GM19043 (cell line): ENCODE results near the gene RHOXF2B.
"Not testable (repeated sequence)": the region's sequence is repeated elsewhere in the genome, so short reads cannot be mapped to it uniquely, and the experiment has no call there.

Experiments used
- ATAC-seq: cut with Tn5 transposase; IDR thresholded peaks from one replicate; pipeline ENCODE4 v1.9.1; 2021; ENCODE audit warnings: low read depth; ENCODE audit not compliant: unreplicated experiment

RHOXF2B gene

DNA sequence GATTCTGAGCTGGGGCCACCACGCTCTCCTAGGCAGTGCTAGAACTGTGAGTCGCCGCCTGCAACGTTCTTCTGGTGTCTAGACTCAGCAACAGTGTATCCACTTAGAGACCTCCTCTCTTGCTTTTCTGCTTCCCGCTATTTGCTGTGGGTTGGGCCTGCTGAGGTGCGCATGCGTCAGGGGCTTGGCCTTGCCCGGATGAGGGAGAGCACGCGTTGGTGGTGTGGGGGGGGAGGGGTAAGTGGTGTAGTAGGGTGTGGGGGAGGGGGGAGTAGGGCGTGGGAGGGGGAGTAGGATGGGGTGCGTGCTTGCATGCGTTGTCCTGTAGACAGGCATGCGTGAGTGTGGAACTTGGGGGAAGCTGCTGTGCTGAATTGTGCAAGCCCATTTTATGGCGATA, at the start of gene RHOXF2B:
Gene RHOXF2B (minus strand): TSS at position 101 of the 400 bp plus-strand sequence. CDS start 138 bp downstream, outside the sequence.
- ATAC-seq = not testable (repeated sequence)

DNA sequence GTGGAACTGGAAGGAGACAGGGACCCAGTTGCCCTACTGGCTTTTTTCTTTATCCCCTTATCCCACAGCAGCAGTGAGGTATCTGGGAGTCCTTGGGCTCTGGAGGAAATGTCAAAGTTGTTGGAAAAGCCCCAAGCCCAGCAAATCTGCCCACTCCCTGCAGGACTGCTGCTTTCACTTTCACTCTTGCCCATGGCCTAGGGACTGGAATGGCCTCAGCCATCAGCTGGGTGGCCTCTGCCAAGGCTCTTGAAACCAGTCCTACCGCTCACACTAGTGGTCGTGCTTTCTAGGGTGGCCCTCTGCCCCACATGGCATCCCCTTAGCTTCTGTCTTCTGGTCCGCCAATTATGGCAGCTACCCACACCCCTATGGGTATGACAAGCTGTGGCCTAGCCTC, 48.0 kb upstream of the RHOXF2B start:
- ATAC-seq = no peak

DNA sequence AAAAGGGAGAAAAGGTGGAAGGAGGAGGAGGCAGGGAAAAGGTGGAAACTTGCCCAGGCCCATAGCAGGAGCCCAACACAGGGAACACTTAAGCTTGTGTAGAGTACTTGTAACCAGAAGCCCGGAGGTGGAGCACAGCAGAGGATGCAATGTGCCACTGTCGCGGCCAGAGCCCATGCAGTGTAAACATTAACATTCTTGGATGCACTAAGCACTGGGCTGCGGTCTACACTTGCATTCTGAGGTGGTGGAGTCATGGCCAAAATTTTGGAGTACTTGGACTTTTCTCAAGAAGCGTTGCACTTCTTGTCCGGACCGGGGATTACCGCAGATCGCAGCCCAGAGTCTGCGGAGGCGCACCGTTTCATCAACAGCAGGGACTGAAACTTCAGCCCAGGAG, 42.7 kb upstream of the RHOXF2B start:
- no peak for ATAC-seq

DNA sequence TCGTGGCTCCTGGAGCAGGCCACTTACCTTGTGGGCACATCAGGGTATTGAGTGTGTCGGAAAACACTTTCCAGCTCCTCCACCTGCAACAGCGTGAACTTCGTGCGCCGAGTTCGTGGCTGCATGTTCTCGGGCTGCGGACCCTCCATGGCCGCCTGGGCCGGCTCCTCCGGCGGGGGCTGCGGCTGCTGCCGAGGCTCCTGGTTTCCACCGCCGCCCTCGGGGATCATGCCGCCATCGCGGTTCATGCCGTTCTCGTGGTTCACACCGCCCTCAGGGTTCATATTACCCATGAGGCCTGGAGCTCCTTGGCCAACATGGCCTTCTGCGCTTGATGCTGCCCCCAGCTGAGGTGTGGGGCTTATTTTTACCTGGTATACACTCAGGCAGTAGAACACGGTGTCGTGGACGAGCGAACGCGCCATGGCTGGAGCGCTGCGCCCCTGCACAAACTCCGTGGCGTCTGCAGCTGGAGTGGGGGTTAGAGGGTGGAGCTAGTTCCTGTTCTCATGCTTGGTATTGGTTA, 38.0 kb upstream of the RHOXF2B start, which contains the start of gene RHOXF1:
Gene RHOXF1 (minus strand): TSS at position 476 of the 526 bp plus-strand sequence. CDS start 51 bp downstream, at position 425.
- no peak for ATAC-seq

DNA sequence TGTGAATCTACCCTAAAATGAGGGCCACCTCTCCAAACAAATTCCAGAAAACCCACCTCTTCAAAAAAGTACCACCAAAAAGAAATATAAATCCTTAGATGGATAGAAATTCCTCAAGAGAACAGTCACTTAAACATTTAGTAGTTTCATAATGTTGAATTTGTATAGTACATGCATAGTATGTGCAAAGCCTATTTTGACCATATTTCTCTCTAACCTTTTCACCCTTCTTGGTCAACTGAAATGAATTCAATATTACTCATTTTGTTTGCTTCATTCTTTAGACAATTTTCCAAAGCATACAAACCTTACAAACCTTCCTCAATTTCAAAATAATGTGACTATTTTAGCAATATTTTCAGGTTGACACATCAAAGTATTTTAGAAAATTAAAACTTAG, 34.1 kb upstream of the RHOXF2B start:
- ATAC-seq = no peak

DNA sequence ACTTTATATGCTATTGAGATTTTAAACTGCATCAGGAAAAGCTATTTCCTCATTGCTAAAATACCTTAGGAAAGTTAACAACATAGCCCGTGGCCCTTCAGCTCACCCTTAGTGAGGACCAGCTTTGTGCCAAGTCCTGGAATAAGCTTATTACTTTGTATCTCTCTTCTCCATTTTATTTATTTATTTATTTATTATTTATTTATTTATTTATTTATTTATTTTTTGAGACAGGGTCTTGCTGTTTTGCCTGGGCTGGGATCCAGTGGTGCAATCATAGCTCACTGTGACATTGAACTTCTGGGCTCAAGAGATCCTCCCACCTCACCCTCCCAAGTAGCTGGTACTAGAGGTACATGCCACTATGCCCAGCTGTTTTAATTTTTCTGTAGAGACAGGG, 31.9 kb upstream of the RHOXF2B start:
- no peak for ATAC-seq

DNA sequence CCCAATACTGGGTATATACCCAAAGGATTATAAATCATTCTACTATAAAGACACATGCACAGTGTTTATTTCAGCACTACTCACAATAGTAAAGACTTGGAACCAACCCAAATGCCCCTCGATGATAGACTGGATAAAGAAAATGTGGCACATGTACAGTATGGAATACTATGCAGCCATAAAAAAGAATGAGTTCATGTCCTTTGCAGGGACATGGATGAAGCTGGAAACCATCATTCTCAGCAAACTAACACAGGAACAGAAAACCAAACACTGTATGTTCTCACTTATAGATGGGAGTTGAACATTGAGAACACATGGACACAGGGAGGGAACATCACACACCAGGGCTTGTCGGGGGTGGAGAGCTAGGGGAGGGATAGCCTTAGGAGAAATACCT, 27.2 kb upstream of the RHOXF2B start:
- ATAC-seq = not testable (repeated sequence)

DNA sequence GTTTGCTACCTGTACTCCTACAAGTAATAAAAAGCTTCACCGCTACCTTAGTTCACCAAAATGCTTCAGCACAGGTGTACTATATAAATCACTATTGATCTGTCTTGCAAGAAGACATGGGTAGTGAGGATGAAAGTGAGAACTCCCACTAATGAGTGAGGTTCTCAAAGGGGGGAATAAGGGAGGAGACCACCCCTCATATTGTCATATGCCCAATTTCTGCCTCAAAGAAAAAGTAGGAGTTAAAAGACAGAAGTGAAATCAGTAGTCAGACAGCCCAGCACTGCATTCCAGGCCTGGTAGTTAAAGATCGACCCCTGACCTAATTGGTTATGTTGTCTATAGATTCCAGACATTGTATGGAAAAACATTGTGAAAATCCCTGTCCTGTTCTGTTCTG, 23.6 kb upstream of the RHOXF2B start:
- not testable (repeated sequence) for ATAC-seq

DNA sequence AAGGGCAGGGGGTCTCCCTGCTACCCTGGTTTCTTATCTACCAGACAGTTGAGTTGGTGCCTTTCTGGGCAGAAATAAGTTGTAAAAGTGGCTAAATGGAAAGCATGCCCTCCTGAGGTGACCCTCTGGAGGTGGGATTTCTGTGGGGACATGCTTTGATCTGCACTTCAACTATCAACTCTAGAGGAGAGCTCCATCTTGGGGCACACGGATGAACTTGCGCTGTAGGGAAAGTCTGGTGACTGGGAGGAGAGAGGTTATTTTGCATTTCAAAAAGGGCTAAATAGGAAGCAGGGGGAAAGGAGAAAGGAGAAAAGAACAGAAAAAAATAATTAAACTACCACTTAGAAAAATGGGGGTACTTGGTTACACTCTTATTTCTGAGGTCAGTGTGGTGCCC, 12.7 kb upstream of the RHOXF2B start:
- ATAC-seq = no peak

DNA sequence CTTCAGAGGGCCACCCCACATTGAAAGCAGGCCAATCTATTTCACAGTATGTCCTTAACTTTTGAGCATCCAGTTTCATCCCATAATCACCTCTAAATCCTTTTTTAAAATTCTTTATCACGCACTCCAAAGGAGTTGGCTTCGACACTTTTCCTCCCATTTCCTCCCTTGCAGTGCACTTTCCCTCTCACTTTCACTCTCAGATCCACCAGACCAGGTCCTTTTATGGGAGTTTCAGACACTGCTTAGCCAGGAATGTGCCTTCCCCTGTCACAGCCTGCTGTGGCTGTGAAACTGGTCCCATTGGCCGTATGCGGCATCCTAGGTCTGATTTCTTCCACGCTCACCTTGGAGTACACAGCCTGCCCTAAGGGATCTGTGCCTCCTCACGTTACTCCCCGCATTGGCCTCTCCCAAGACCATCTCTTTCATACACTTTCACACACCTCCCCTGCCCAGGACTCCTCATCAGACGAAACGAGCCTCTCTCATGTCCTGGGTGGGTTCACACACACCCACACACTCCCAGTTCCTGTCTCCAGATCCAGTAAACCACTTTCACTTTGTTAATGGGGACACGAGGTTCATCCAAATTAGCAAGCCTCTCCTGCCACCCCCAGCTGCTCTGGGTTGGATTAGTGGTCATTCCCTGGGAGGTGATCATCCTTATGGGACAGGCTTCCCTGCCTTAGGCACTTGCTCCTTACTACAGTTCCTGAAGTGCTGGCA, 10.0 kb upstream of the RHOXF2B start:
- no peak for ATAC-seq

DNA sequence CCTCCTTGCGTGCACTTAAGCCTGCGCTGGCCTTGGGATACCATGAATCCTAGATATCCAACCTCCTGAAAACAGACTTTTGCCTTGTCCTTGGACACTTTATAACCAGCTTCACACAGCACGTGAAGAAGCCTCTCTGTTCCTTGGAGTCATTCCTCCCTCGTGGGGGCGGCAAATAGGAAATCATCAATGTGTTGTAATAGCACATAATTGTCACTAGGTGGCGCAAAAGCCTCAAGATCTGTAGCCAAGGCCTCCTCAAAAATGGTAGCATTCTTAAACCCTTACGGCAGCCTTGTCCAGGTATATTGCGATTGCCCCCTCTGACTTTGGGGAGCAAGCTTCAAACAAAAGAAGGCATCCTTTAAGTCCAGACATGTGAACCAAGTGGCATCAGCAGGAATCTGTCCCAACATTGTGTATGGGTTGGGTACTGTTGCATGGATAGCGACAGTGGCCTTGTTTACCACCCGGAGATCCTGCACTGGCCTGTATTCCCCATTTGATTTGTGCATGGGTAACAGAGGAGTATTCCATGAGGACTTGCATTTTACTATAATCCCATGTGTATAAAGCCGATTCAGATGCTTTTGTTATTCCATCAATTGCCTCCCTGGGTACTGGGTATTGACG, 8.2 kb upstream of the RHOXF2B start:
- not testable (repeated sequence) for ATAC-seq

DNA sequence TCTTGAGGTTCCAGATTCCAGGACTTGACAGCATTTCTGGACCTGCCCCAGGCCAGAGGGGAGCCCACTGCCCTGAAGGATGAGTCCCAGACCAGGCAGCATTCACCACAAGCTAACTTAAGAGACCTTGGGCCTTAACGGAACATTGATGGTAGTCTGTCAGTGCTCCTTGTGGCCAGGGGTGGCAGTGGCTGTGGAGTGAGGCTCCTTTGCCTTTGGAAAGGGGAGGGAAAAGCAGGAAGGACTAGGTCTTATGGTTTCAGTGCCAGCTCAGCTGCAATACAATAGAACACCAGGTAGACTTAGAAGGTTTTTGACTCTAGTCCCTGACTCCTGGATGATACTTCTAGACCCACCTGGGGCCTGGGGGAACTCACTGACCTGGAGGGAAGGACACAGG, 11.3 kb downstream of the RHOXF2B start:
- ATAC-seq = not testable (repeated sequence)

DNA sequence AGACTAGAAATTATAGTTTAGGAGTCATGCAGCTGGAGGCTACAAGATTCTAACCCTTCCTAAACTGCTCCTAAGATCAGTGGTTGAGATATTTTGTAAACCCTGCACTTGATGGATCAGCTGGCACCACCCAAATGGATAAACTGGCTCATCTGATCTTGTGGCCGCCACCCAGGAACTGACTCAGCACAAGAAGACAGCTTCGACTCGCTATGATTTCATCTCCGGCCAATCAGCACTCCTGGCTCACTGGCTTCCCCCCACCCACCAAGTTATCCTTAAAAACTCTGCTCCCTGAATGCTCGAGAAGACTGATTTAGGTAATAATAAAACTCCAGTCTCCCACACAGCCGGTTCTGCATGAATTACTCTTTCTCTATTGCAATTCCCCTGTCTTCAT, 34.8 kb downstream of the RHOXF2B start:
- not testable (repeated sequence) for ATAC-seq

DNA sequence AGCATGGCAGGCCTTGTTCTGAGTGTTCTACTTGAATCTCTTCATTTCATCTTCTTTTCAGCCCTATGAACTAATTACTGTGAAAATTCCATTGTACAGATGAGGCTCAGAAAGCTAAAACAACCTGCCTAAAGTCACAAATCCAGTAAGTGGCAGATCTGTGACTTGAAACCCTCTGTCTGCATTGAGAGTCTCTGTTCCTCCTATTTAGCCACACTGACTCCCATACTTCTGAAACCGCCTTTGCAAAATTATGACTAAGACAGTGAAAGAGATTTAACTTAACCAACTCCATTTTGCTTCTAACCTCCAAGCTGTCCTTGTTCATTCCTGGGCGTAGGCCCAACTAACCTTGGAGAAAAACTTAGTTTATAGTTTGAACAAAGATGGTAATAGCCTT, 35.2 kb downstream of the RHOXF2B start:
- ATAC-seq = peak; percentile 80

DNA sequence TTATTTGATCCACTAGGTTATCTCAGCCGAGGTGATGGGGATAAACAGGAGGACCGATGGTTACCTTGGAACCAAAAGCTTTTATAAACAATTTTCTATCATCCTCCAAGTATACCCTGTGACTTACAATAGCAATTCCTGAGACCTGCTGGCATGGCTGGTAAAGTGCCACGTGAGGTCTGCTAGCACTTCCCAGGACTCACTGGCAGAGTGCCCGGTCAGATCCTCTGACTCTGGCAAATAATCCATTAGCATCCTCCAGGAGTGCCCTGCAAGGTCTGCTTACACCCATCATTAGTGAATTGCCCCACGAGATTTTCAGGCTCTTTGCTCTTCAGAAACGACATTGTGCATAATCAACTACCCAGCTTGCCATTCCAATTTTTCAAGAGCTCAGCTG, 37.3 kb downstream of the RHOXF2B start:
- not testable (repeated sequence) for ATAC-seq

DNA sequence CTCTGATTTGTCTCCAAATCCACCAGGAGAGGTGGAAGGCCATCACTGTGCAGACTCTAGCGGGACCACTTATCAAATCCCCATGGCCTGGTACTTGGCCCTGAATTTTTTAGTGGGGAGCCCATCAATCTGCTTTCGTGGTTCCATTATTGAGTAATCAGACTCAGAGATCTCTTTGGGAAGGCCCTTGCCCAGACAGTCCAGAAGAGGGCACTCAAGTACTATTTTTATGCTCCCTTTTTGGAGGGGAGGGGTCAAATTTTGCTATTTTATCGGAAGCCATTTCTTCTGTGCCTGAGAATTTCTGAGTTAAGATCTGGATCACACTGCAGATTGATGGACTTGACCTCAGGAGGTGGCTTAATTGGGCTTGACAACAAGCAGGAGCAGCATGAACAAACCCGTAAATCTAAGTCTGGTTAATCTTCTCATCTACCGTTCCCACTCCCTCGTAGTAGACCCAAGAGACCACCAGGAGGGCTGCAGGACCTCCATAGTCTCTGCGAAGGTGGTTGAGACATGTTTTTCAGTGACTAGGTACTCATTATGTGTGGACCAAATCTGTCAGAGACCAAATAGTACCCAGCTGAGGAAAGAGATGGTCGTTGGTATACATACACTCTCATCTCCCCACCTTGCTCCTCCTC, 38.3 kb downstream of the RHOXF2B start:
- not testable (repeated sequence) for ATAC-seq

DNA sequence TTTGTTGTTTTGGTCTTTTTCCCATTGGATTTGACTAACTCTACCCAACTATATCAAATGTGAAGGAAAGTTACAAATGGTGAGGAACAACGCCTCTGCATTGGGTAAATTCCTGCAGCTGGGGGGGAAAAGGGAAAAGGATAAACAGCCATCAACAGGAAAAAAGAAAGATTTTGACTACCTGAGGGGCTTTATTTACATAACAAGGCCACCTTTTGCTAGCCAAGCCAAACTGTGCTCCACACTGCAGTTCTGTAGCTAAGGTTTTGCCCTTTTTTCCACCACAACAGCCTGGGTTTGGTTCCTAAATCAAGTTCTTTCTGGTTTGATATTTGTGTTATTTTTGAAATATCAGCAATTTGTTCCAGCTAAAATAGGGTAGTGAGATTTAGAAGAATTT, 40.8 kb downstream of the RHOXF2B start:
- ATAC-seq = no peak

DNA sequence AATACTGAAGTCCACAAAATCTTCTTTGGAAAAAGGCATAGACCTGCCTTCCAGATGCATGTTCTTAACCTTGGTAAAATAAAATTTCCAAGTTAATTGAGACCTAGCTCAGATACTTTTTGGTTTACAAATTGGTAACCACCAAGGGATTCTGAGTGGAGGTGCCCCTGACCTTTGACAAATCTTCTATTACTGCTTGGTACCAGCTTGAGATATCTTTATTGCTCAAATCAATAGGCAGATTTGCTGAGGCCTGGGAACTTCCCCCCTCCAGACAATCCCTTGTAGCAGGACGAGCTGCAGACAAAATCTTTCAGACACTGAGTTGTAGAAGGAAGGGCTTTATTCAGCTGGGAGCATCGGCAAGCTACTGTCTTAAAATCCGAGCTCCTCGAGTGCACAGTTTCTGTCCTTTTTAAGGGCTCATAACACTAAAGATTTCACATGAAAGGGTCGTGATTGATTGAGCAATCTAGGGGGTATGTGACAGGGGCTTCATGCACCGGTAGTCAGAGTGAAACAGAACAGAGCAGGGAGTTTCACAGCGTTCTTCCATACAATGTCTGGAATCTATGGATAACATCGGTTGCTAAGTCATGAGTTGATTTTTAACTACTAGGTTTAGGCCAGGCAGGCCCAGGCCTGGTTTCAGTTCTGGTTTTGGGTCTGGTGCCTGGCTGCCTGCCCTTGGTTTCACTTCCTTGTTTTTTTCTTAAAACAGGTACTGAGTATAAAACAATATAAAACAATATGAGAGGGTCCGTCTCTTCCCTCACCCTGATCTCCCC, 41.8 kb downstream of the RHOXF2B start:
- ATAC-seq = peak; percentile 83

DNA sequence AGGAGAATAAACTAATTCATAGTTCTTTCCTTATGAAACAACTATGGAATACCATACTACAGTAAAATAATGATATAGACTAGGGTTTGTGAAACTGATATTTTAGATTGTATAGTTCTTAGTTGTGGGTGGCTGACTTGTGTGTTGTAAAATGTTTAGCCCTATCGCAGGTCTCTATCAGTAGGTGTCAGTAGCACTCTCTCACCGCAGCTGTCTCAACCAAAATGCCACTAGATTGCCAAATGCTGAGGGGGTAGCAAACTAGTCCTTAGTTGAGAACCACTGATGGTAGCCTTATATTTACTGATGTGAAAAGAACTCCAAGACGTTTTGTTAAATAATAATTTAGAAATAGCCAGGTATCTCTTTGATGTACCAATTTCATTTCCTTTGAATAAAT, 48.1 kb downstream of the RHOXF2B start:
- ATAC-seq = no peak

DNA sequence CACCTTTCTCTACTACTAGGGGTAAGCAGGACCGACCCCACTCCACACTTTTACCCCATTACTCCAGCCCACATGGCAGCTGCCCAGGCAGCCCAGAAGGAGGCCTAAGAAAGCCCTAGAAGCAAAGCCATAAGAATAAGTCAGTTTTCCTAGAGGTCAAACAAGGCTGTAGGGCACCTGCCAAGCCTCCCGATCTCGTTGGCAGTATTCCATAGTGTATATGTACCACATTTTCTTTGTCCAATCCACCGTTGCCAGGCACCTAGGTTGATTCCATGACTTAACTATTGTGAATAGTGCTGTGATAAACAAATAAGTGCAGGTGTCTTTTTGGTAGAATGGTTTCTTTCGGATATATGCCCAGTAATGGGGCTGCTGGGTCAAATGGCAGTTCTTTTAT, 54.2 kb downstream of the RHOXF2B start:
- ATAC-seq = no peak

DNA sequence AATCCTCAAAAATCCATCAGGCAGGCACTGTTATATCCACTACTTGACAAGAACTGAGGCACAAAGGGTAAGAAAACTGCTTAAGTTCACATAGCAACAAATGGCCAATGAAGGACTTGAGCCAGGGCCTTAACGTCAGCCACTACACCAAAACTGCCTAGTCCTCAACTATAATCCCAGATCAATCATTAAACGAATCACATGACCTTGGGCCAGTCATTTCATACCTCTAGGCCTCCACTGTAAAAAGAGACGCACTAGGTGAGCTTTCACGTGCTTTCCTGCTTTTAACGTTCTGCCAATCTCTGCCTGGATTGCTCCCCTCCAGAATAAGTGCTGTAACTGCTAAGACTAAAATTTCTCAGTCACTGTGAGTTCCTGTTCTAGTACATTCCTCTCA, 54.7 kb downstream of the RHOXF2B start:
- ATAC-seq = no peak
